HG03460 (cell line): ENCODE data around the gene NMS.
"Not testable (repeated sequence)": the region's sequence is repeated elsewhere in the genome, so short reads cannot be mapped to it uniquely, and the experiment has no call there.

ENCODE experiments used
- ATAC-seq: cut with Tn5 transposase; IDR thresholded peaks from one replicate; pipeline ENCODE4 v1.9.1; 2021; ENCODE audit not compliant: unreplicated experiment

NMS gene, protein sequence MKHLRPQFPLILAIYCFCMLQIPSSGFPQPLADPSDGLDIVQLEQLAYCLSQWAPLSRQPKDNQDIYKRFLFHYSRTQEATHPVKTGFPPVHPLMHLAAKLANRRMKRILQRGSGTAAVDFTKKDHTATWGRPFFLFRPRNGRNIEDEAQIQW

DNA sequence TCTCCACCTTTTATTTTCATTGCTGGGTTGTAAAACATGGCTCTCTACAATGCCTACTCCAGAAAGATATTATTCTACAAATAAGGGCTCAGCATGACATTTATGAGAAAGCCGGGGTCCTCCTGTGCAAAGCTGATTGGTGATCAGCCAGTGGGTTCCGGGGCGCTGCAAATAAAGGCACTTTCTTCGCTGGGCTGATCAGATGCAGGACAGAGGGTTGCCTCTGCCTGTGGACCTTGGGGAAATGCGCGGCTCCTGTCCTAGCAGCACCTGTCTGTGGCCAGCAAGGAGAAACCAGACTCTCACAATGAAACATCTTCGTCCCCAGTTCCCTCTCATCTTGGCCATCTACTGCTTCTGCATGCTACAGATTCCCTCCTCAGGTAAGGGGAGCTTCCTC is at the start of gene NMS:
Gene NMS, plus strand, starts transcription at position 301 of the 400 bp plus-strand sequence. Its CDS starts 7 bp downstream, at position 308.
- ATAC-seq: no peak

DNA sequence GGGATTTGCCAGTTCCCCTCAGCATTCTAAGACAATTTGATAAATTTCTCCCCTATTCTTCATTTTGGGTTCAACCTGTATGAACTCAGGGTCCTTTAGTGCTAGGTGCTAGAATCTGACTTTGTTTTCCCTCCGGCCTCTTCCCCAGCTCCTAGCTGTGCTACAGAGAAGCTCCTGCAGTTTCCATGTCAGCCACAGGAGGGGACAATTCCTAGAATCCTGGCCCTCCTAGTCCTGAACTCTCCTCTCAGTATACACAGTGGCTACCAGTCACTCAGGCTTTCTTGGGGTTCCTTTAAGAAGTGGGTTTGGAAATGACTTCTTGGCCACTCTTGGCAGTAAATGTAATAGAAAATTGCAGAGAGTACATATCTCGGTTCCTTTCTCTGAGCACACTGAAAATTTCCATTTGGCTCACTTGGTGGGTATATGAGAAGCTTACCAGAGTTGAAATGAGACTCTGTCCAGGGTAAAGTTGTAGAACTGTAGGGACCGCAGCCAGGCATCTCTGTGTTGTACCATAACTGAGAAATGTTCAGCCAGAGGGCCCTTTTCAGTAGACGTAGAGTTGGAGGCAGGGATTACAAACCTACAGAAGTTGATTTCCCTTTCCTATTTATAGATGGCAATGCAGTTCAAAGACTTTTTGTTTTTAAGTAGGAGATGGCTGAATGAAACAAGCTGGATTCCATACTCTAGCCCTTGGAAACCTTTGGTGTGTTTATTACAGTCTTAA is 47.8 kb upstream of the NMS start:
- no peak for ATAC-seq

DNA sequence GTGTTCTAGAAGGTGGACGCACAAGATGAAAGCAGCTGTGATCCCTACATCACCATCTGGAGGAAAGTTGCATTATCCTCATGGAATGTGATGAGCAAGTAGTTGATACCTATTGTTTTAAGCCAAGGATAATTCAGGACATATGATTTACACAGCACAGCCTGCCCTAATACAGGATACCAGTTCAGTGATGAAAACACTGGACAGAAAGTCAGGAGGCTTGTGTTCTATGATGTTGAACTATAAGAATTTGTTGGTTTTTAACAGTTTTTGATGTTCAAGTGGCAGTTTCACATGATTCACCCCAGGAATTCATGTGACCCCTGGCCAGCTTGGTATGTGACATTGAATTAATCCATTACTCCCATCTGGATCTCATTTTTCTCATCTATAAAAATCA is 46.7 kb upstream of the NMS start:
- ATAC-seq: no peak

DNA sequence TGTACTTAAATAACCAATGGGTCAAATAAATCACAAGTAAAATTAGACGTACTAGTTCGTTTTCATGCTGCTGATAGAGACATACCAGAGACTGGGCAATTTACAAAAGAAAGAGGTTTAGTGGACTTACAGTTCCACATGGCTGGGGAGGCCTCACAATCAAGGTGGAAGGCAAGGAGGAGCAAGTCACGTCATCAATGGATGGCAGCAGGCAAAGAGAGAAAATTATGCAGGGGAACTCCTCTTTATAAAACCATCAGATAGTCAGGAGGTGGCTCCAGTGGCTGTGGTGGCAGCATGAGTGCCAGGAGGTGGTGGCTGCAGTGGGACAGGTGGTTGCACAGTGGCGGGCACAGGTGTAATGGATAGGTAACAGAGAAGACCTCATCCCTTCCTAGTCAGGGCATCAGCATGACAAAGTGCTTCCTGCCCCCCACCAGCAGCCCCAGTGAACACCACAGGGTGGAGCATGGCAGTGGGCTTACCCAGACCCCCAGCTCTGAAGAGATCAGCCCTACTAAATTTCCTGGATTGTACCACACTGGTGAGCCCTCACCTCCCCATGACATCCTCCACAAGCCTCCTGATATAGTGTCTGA is 45.9 kb upstream of the NMS start:
- ATAC-seq: no peak

DNA sequence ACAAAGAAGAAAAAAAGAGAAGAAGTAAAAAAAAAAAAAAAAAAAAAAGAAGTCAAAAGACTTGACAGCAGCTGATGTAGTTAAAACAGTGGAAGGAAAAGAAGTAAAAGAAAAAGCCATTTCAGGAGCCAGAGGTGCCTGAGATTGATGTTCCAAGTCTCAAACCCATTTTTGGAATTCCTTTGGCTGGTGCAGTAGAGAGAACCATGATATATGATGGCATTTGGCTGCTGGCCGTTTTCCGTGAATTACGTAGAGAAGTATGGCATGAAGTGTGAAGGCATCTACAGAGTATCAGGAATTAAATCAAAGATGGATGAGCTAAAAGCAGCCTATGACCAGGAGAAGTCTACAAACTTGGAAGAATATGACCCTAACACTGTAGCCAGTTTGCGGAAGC is 45.2 kb upstream of the NMS start:
- no peak for ATAC-seq

DNA sequence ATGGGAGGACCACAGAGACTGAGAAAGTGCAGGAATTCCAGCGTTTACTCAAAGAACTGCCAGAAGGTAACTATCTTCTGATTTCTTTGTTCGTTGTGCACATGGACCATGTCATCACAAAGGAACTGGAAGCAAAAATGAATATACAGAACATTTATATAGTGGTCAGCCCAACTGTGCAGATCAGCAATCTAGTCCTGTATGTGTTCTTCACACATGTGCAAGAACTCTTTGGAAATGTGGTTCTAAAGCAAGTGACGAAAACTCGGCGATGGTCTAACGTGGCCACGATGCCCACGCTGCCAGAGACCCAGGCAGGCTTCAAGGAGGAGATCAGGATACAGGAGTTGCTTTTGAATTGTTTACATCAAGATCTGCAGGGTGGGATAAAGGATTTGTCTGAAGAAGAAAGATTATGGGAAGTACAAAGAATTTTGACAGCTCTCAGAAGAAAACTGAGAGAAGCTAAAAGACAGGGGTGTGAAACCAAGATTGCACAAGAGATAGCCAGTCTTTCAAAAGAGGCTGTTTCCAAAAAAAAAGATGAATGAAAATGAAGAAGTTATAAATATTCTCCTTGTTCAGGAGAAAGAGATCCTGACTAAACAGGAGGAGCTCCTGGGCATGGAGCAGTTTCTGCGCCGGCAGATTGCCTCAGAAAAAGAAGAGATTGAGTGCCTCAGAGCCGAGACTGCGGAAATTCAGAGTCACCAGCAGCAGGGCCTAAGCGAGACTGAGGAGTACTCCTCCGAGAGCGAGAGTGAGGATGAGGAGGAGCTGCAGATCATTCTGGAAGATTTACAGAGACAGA is 44.5 kb upstream of the NMS start:
- ATAC-seq: no peak

DNA sequence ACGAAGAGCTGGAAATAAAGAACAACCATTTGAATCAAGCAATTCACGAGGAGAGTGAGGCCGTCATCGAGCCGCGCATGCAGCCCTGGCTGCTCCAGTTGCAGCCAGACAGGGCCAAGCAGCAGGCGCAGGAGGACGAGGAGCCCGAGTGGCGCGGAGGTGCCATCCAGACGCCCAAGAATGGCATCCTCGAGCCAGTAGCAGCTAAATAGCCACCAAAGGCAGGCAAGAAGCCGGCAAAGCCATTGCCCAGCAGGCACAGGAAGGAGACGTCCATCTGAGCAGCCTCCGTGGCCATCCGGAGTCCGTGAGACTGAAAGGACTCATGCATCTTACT is 43.9 kb upstream of the NMS start:
- ATAC-seq: no peak

DNA sequence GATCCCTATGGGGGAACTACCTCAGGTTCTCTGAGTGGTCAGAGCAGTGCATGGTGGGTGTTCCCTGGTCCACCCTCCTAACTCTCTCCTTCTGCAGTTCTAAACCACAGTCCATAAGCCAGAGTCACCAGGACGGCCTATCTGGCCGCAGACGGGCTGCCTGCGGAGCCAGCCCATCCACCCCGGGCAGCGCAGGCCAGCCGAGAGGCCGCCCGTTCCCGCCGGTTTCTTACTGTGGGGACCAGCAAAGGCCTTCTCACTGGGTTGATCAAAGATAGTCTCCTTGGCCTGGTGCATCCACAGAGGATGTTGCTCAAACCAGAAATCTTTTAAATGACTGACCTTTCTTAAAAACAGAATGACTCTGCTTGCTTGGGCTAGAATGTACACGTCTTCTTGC is 43.2 kb upstream of the NMS start:
- no peak for ATAC-seq

DNA sequence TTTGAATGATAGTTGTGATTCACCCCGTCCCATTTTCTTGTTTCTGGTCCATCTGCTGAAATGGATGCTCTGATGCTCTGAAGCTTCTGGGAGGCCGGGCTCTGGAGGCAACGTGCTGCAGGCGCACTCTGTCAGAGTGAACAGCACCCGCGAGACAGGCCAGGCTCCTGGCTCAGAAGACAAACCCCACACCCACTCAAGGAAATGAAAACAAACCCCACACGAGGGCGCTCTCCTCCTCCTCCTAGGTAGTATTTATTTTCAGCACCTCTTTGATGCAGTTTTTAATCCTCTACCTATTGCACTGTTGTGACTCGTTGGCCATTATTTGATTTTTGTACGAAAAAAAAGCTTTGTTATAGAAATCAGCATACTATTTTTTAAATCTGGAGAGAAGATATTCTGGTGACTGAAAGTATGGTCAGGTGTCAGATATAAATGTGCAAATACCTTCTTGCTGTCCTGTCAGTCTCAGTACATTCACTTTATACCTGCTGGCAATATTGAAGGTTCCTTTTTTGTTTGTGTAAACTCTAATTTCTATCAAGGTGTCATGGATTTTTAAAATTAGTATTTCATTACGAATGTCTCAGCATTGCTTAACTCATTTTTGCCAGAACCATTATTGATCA is 42.5 kb upstream of the NMS start:
- ATAC-seq: no peak

DNA sequence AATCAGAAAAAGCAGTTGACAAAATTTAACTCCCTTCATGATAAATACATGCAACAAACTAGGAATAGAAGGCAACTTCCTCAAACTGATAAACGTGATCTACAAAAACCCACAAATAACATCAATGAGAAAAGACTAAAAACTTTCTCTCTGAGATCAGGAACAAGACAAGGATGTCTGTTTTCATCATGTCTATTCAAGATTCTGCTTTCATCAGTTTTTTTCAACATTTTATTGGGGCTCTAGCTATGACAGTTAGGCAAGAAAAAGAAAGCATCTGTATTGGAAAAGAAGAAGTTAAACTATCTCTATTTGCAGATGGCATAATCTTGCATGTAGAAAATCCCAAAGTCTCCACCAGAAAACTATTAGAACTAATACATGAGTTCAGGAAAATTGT is 40.6 kb upstream of the NMS start:
- no peak for ATAC-seq

DNA sequence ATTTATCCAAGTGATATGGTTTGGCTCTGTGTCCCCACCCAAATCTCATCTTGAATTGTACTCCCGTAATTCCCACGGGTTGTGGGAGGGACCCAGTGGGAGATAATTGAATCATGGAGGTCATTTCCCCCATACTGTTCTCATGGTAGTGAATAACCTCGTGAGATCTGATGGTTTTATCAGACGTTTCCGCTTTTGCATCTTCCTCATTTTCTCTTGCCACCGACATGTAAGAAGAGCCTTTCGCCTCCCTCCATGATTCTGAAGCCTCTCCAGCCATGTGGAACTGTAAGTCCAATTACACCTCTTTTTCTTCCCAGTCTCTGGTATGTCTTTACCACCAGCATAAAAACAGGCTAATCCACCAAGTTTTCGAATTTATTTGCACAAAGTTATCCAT is 32.5 kb upstream of the NMS start:
- no peak for ATAC-seq

DNA sequence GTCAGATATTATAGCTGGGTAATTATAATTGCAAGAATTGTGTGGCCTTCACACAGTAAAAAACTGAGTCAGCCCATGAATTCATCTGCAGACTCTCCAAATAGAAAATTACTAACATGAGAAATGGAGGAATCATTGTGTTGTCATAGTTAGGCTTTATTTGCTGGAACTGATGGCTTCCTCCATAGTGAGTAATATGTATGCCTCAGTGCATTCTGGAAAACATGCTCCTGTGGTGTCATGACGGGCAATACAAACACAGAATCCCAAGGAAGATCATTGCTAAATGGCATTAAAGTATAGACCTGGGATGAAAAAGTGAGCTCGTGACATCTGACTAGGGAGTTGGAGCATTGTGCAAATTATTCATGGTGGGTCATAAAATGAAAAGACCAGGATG is 23.6 kb upstream of the NMS start:
- no peak for ATAC-seq

DNA sequence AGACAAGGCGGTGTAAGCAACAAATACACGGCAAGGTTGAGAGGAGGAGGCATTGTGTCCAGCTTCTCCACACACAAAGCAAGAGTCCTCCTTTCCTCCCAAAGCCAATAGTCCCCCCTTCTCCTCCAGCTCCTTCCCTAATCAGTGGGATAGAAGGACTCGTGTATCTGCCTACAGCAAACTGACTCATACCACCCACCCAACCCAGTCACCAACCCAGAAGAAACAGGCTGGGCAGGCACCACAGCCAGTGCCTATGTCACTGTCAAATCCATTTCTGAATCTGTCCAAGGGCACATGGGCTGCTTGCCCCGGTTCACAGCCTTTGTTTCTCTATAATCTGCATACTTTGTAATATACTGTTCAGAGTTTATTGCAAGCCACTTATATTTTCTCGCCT is 19.2 kb upstream of the NMS start:
- no peak for ATAC-seq

DNA sequence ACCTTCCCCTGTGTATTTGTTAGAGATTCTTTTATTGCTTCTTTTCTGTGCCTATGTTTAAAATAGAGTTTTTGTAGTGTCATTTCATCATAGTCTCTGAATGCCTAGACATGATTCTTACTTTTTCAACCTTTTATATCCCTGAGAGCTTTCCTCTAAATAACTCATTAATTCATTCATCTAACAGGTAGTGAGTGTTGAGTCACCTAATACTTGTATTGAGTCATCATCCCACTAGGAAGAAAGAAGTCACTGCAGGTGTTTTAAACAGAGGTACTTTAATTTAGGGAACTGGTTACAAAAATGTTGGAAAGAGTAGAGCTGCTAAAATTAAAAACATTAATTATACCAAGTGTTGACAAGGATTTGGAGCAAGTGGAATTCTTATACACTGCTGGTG is 18.5 kb upstream of the NMS start:
- ATAC-seq: no peak

DNA sequence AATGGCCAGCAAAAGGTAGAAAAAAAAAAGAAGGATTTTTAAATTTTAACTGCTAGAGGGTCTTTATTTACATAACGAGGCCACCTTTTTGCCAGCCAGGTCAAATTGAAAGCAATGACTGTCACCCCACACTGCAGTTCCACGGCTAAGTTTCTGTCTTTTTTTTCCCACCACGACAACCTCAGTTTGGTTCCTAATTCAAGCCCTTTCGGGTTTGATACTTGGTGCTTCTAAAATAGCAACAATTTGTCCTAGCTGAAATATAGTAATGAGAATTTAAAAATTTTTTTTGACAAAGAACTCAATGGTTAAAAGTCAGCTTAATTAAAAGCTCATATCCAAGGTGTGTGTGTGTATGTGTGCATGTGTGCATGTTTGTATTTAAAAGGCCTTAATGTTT is 16.4 kb upstream of the NMS start:
- no peak for ATAC-seq

DNA sequence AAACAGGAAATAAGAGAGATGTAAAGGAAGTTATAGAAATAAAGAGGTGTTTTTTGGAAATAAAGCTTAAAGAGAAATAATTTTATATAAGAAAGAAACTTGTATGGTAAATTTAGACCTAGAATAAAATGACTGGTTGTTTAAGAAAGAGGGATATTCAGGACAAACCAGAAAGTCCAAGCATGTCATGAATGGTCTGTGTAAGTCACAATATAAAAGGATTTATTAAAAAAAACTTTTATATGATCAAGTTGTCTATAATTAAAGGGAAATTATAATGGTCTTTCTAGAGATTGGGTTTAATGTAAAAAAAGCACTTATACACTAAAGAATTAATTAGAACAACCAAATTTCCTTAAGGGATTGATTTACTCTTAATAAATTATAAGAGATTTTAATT is 13.9 kb upstream of the NMS start:
- ATAC-seq: not testable (repeated sequence)

DNA sequence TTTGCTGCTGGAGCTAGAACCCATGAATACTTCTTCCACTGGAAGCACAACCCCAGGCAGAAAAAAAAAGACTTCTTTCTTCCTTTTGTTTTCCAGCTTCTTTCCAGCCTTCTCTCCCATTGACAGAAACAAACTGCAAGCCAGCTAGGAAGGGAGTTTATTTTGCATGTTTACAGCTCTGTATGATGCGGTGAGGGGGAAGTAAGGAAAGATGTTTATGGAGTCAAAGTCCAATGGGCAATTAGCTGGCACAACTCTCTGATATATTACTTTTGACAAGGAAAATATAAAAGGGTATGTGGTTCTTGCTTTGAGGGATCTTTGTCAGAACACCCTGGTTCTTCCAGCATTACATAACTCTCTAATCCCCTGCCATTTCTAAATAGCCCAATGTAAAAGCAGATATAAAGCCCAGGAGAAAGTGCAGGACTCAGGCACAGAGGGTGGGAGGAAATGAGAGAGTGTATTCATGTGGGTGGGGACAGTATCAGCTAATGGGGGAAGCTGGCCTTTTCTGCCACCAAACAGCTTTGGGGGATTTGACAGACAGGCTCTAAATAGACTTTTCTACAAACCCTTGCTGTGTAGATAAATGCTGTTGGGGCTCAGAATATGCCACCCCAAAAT is 9.3 kb upstream of the NMS start:
- no peak for ATAC-seq

DNA sequence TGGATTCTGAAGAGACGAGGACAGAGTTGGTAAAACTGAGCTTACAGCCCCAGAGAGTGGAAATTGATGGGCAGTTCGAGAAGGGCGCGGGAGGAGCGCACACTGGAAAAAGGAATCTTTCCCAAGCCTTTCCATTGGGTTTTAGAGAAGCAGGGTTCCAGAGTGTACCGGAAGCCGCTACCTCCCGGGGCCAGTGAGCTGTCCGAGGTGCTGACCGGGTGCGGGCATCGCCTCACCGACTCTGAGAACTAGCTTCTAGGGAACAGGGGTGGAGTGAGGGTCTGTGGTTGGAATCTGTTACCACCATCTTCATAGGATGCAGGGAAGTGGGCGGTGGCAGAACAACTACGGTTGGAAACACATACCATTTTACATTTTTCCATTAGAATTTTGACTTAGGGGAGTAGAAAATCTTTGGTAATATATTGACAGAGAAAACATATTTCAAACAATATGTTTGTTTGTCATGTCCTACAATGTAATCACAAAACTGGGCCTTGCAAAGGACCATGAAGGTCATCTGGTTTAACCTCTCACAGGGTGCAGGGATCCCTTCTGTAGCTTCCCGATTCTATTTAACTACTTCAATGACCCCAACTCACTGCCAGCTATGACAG is 724 bp downstream of the NMS start:
- no peak for ATAC-seq

DNA sequence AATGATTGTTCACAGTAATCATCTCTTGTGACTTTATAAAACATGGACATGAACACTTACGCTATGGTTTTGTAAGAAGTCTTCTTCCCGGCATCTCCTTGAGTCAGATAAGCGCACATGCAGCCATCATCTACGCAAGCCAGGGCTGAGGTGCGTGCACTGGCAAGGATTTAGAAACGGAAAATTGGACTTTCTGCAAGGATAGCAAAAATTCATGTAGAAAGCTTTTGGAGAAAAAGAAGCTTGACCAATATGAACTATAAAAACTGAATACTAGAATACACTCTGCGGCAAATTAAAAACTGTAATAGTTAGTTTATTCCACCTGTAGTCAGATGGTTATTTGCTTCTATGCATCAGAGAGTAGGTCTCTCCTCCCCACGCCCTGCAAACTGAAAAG is 6.3 kb downstream of the NMS start:
- ATAC-seq: no peak

DNA sequence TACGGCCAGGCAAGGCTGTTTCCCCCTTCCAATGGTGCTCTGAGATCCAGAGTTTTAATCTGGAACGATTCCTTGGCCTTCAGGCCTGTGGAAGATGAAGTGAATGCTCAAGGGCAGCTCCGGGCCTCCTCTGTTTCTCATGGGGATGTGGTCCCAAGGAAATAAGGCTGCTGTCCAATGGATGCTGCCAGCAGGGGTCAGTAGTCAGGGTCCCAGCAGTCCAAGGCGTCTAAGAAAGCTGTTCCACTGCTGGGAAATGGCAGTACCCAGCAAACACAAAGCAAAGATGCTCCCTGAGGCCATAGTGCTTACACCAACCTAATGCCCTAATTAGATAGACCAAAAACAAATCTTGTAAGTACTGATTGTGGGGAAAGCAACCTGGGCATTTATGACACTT is 12.5 kb downstream of the NMS start:
- ATAC-seq: no peak

DNA sequence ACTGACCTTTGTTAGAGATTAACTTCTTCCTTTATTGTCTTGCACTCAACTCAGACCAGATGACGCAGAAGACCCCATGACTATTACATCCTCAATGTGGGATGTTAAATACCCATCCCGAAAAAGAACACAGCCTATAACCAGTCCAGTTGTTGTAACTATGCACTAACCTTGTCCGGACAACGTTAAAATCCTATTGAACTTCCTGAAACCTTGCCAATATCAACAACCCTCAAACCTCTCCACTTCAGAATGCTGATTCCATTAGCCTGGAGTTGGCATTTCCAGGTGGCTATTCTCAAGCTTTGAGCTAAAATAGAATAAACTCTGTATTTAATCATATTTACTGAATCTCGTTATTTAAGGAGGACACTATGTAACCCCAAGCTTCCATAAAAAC is 13.6 kb downstream of the NMS start:
- no peak for ATAC-seq
